Measurements from ENCODE around the gene KCNH1.

GRCh38 chr1:210949039-210949438, 184.9 kb downstream of the KCNH1 start:
- no peak for TF ChIP-seq CEBPZ (IDR thresholded peaks at IDR 0.05; ENCODE audit: low read depth, low read length)
- TF ChIP-seq EP300 (IDR thresholded peaks at IDR 0.05; ENCODE audit: borderline replicate concordance in 1 of 2, control insufficient read depth in 1 of 2, low read depth in 2 of 2, low read length in 2 of 2): no peak
- no peak for TF ChIP-seq HDAC2 (IDR thresholded peaks at IDR 0.05)
- no peak for TF ChIP-seq CTCF (IDR thresholded peaks at IDR 0.05 in 2 of 3, conservative IDR thresholded peaks at IDR 0.05 in 1 of 3; ENCODE audit: control insufficient read depth in 2 of 3, extremely low read depth in 1 of 3, insufficient read depth in 1 of 3, low read depth in 3 of 3, low read length in 3 of 3)

Data from GM12878 (cell line).